Tibial artery (tissue), 4 donors: Measurements from ENCODE around the gene LTC4S.

Experiments used
- DNase-seq, 2 donors: peaks; one replicate each; pipeline ENCODE4 v3.0.0-alpha.2; 2019
- H3K27ac ChIP-seq, 2 donors: fragments of 200-600 bp; sonication (generic) in 1 of 2; 1 replicate in 1 of 2; 2 replicates in 1 of 2; pipeline ENCODE4 v1.5.1; 2018 to 2019; ENCODE audit warnings: mild to moderate bottlenecking in 1 of 2
- H3K27me3 ChIP-seq, 2 donors: fragments of 200-600 bp; sonication (generic) in 1 of 2; one replicate each; pipeline versions ENCODE4 v1.5.1 to v1.6.0; 2016 to 2019
- H3K36me3 ChIP-seq, 3 donors: fragments of 200-600 bp; sonication (generic) in 2 of 3; one replicate each; pipeline ENCODE4 v1.5.1; 2016 to 2019; ENCODE audit warnings: mild to moderate bottlenecking in 2 of 3
- H3K4me1 ChIP-seq, 4 donors: fragments of 200-600 bp; sonication (generic) in 2 of 4; 1 replicate in 3 of 4; 2 replicates in 1 of 4; pipeline ENCODE4 v1.5.1; 2016 to 2019
- H3K4me3 ChIP-seq, 2 donors: fragments of 200-600 bp; sonication (generic) in 1 of 2; 1 replicate in 1 of 2; 2 replicates in 1 of 2; pipeline ENCODE4 v1.5.1; 2018 to 2019; ENCODE audit warnings: mild to moderate bottlenecking in 2 of 2
- H3K9me3 ChIP-seq, 3 donors: fragments of 200-600 bp; sonication (generic) in 1 of 3; one replicate each; pipeline ENCODE4 v1.5.1; 2016 to 2019
- CTCF ChIP-seq, 2 experiments: fragments of 200-600 bp in 1 of 2; fragments of 450-650 bp in 1 of 2; IDR thresholded peaks; one replicate each; pipeline ENCODE4 v1.5.1; 2017 to 2019; ENCODE audit warnings: antibody characterized with exemption in 2 of 2, mild to moderate bottlenecking in 1 of 2, moderate library complexity in 1 of 2
- intact Hi-C: fragments of 100-400 bp; cut with DNase I; formaldehyde crosslinking; loops from one replicate; pipeline ENCODE4 v1.15.0; 2023; ENCODE audit warnings: low total_unique reads

LTC4S gene

GRCh38 chr5:179794575-179794974, 789 bp downstream of the LTC4S start:
- H3K4me1 ChIP-seq, result peaks cover 0 to 50% (median 38%) of the 10 kb centered on the region in 4 donors

GRCh38 chr5:179795049-179795862, 1.5 kb downstream of the LTC4S start:
- Histone ChIP-seq H3K27ac (peak overlapping the region; percentile 78 to 83), H3K4me1 (peaks cover 0 to 50% (median 38%) of the 10 kb centered on the region in 4 donors), H3K36me3 (peaks cover 26 to 42% (median 32%) of the 10 kb centered on the region in 3 donors), H3K9me3 (no peaks in the 10 kb centered on the region), H3K4me3 (peak overlapping the region; percentile 61 to 75), H3K27me3 (no peaks in the 10 kb centered on the region)
- TF ChIP-seq CTCF (IDR thresholded peaks at IDR 0.05), result no peak
- intact Hi-C loops, result loop anchor here (5.0 kb wide), 1 partner anchor 33 kb away; no protein-coding TSS in a partner anchor
- peak in 1 of 2 donors; percentile 73 for DNase-seq

More at GRCh38 chr5:179794575-179794974, 789 bp downstream of the LTC4S start:
- H3K4me3 ChIP-seq, result peak overlapping the region in 1 of 2 donors; percentile 25
- H3K27ac ChIP-seq, result peak overlapping the region; percentile 78 to 83
- peaks cover 20 to 35% (median 25%) of the 10 kb centered on the region in 3 donors for H3K36me3 ChIP-seq
- TF ChIP-seq CTCF (IDR thresholded peaks at IDR 0.05), result no peak
- no peaks in the 10 kb centered on the region for H3K9me3 ChIP-seq
- peak in 1 of 2 donors; percentile 64 for DNase-seq
- intact Hi-C loops, result no loop called here
- H3K27me3 ChIP-seq, result no peaks in the 10 kb centered on the region

- intact Hi-C loops, result loop anchor here (5.0 kb wide), 1 partner anchor 34 kb away; no protein-coding TSS in a partner anchor
- H3K4me1 ChIP-seq, result peaks cover 0 to 50% (median 38%) of the 10 kb centered on the region in 4 donors
- H3K9me3 ChIP-seq, result no peaks in the 10 kb centered on the region
- peak overlapping the region; percentile 78 to 83 for H3K27ac ChIP-seq
- peak overlapping the region; percentile 61 to 75 for H3K4me3 ChIP-seq
- H3K36me3 ChIP-seq, result peaks cover 35 to 51% (median 40%) of the 10 kb centered on the region in 3 donors
- DNase-seq, result peak; percentile 82 to 89
- TF ChIP-seq CTCF (IDR thresholded peaks at IDR 0.05), result peak; percentile 80 to 84
- no peaks in the 10 kb centered on the region for H3K27me3 ChIP-seq
Observed at GRCh38 chr5:179795863-179796833, 2.4 kb downstream of the LTC4S start.

DNA sequence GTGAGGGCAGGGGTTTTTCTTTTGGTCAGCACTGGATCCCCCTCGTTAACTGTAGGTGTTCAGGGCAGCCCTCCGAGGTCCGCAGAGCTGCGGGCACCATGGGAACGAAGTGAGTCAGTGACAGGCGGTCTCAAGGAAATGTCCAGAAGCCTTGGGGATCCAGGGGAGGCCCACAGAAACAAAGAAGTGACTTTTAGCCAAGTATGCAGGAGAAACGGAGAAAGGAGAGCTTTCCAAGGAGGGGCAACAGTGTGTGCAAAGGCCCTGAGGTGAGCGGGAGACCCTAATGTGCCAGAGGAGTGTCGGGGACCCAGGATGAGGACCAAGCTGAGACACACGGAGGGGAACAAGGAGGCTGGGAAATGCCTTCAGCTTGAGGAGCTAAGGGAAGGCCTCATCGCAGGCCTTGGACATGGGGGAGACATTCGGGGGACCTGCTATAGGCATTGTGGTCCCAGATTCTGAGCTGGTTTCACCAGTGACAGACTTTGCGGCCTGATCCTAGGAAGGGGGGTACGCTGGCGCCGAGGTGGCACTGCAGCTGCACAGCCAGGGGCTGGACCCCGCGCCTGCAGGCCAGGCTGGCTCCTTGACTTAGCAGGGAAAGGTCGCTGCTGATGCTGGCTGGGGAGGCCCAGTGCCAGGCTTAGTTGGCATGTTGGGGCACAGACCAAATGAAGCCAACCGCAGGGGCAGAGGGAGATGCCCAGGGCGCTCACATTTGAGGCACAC, 3.3 kb downstream of the LTC4S start:
- H3K36me3 ChIP-seq, result peaks cover 35 to 52% (median 44%) of the 10 kb centered on the region in 3 donors
- peaks cover 0 to 57% (median 44%) of the 10 kb centered on the region in 4 donors for H3K4me1 ChIP-seq
- intact Hi-C loops, result loop anchor here (5.0 kb wide), 1 partner anchor 35 kb away; no protein-coding TSS in a partner anchor
- H3K27me3 ChIP-seq, result no peaks in the 10 kb centered on the region
- peak overlapping the region; percentile 78 to 83 for H3K27ac ChIP-seq
- H3K4me3 ChIP-seq, result peak overlapping the region; percentile 61 to 75
- peak in 1 of 2 donors; percentile 68 for DNase-seq
- TF ChIP-seq CTCF (IDR thresholded peaks at IDR 0.05), result no peak
- H3K9me3 ChIP-seq, result no peaks in the 10 kb centered on the region
